NCI-H510A treated with DMSO at 0.1 percent for 48 hours (cell line): ENCODE data around the gene IFT27.
"Not testable (repeated sequence)": the region's sequence is repeated elsewhere in the genome, so short reads cannot be mapped to it uniquely, and the experiment has no call there.

ENCODE experiments used
- DNase-seq: peaks from one replicate; lab custom pipeline; 2025; lab: John Stamatoyannopoulos, UW

The IFT27 gene

DNA sequence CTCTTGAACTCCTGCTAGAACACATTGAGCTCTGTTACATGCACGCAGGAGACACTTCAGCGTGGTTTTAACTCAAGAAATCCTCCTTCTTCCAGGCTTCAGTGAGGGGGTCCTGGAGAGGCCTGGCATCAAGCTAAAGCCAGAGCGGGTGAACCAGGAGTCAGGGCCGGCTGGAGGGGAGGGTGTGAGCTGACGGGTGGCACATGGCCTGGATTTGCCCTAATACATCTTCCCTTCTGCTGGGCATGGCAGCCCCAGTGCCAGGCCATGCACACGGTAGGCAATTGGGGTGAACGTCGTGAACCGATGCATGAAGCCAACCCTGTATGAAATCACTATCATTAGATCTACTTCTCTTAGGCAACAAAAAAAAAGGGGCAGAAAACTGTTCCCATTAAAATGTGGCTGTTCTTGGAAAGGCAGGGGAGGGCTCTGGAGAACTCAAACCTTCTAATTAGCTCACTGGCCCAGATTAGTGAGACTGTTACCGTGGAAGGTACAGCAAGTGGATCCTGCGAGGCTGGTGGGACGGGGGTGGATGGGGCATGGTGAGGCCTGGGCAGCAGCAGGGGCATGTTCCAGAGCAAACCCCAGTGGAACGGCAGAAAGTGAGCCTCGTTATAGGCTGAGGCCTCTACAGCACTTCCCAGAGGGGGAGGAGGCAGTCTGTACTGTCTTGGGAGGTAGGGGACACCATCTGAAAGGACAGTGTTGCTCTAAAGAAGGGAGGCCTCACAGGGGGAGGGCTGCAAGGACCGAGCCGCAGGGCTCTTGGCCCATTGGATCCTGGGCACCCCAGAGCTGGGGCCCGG lies 10.6 kb downstream of the IFT27 start:
- DNase-seq, result no peak

DNA sequence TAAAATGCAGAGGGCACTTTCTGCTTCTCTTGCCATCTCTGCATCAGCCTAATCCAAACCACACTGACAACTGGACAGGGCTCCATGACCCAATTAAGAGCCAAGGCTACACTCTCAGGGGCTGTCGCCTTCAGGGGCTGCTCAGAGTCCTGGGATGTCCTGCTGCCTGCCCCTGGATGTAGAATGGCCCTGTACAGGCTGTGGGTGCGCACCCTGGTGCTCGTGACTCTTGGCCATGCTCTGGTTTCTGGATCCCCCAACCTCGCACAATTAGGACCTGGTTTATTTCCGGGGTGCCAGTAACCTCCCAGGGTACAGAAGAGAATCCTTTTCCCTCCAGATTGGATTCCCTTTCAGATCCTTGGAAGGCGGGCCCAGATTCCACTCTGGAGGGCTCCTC lies 11.3 kb downstream of the IFT27 start:
- no peak for DNase-seq

DNA sequence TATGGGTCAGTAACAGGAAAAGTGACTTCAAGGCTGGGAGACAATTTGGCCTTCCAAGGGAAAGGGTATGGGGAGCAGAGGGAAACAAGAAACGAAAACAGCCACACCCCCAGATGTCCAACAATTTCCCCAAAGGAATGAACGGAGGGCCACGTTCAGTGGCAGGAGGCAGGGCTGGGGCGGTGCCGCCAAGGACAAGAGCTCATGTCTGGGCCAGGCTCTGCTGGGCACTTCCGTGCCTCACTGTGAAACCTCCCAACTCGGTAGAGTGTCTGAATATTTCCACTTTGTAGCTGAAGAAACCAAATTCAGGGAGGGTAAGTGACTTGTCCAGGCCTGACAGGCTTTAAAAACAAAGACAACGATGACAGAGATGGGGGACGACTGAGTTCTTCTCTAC lies 11.9 kb downstream of the IFT27 start:
- no peak for DNase-seq

DNA sequence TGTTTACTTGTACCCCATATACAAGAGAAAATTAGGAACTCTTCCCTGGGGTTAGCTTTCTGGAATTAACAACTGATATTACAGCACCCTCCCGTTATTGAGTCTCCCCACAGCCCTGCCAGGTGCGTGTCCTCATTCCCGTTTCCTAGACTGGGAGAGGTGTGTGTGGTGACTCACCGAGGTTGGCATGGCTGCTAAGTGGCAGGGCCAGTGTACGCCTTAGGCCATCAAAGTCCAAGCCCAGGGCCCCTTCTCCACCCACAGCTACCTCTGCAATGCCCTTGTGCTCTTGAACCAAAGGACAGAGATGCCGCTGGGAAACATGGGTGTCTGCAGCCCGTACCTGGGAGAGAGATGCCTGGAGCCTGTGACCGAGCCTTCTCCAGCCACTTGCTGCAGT lies 12.3 kb downstream of the IFT27 start:
- no peak for DNase-seq

DNA sequence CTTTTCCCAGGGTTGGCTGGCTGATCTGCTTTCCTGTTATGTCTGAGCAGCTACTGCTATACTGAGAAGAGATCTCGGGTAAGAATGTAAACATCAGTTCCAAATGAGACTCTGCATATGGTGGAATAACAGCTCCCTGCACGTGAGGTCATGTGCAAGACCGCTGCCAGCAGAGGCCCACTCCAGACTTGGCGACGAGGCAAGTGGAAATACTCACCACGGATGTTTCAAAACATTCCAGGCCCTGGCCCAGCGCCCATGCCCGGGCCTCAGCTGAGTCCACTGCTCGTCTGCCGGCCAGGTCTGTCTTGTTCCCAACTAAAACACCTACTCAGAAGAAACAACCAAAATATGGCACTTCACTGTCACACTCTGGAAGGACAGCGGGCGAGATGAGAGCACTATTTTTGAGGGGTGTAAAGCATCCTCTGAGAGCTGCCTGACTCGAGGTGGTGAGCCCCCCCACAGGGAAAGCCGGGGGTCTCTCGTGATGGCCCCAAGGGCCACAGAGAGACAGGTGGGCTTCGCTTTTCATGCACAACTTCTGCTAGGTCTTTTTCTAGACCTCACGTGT lies 13.1 kb downstream of the IFT27 start:
- DNase-seq, result no peak

DNA sequence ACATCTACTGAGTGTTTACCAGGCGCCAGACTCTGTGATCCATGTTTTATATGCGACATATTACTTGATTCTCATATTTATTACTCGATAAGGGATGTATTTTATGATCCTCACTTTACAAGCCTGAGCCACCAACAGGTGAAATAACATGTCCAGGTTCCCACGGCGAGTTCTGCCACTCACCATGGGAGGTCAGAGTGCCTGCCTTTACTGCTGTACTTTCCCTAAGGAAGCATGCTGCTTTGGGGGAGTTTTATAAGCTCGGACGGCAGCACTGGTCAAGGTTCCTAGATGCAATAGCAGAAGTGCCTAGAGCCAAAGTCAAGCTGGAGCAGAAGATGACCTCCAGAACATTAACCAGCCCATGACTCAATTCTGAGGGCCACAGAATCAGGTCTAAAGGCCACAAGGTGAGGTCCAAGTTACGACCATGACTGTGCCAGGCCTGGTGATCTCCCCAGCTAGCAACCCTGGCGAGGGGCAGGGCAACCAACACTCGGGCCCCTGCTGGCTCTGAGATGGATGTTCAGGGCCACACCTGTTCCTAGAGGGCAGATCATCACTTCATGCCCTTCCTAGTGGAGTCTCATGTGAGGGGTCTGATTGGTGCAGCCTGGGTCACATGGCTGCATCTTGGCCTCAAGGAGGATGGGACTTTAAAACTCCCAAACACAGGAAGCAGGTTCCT lies 14.2 kb downstream of the IFT27 start:
- DNase-seq, result no peak

DNA sequence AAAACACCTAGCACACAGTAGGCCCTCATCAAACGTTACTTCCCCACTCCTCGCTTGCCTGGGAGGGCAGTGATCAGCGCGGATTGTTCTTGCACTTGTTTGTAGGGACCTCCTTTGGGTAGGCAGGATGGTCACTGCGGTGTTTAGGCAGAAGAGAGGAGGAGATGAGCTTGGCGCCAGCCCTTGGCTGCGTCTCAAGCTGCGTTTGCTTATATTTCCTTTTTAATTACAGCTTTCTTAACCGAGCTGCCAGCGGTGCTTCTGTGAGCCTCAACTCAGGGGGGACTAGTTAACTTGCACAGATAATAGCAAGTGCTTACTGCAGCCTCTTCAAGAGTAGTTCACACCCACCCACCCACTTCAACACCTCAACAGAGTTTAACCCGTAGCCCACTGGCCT lies 15.1 kb downstream of the IFT27 start:
- no peak for DNase-seq

DNA sequence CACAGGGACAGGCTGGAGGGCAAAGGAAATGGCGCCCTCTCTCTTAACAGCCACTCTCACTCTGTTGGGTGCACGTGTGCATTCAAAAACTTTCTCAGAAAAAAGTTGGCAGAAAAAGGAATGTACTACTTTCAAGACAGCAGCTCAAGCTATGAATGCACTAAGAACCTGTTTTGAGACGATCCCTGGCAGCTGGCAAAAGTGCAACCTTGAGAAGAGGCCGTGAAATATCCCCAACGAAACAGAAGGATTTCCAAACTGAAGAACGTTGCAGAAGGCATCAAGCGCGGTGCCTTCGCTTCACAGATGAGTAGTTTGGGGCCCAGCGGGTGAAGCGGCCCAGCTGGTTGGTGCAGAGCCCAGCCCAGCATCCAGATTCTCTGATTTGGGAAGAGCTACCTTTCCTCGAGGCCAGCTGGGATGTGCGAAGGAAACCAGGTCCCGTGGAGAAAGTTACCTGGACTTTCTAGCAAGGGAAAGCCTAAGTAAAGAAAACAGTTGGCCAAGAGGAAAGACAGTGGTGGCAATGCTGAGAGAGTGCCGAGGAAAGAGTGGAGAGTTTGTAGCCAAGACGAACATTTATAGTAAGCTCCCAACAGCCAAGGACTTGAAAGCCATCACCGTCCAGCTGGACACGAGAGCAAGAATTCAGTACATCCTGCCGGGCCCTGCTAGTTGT lies 16.3 kb downstream of the IFT27 start:
- no peak for DNase-seq

DNA sequence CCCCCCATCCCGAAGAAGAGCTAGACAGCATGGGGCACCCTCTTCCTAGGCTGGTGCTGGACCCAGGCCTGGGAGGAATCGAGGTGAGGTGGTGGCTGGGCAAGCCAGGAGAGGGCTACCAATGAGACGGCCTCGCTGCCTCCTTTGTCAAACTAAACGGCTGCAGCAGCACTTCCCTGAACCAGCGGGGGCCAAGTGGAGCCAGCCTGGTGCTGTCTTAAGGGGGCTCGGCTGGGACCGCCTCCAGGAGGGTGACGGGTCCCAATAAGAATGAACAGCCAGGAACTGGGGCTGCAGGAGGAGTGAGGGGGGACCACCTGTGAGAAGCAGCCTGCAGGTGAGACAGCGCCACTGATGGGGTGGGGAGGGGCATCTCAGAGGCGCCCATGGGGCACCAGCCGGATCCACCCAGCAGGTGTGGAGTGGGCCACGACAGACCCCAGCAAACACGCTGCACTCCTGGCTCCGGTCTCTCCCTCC lies 17.1 kb downstream of the IFT27 start:
- no peak for DNase-seq

DNA sequence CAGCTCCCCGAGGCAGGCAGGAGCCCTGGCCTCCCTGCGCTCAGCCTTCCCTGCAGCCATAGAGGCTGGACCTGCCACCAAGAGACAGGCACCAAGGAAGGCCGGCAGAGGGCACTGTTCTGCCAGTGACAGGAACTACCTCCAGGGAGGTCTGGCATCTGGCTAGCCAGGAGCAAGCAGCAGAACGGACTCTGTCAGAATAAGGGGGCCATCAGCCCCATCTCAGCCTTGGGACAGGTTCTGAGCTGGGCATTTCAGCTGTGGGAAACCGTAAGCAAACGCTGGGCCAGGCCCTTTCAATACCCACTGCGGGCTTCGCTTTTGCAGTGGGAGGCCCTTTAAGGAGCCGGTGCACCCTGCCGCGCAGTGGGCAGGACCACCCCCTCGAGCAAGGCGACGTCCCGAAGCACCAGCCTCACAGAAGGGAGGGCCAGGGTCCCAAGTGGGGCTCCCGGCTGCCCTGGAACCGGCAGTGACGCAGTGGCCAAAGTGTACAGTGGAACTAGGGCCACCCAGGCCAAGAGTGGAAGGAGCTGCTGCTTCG lies 18.2 kb downstream of the IFT27 start:
- DNase-seq, result peak; percentile 50

DNA sequence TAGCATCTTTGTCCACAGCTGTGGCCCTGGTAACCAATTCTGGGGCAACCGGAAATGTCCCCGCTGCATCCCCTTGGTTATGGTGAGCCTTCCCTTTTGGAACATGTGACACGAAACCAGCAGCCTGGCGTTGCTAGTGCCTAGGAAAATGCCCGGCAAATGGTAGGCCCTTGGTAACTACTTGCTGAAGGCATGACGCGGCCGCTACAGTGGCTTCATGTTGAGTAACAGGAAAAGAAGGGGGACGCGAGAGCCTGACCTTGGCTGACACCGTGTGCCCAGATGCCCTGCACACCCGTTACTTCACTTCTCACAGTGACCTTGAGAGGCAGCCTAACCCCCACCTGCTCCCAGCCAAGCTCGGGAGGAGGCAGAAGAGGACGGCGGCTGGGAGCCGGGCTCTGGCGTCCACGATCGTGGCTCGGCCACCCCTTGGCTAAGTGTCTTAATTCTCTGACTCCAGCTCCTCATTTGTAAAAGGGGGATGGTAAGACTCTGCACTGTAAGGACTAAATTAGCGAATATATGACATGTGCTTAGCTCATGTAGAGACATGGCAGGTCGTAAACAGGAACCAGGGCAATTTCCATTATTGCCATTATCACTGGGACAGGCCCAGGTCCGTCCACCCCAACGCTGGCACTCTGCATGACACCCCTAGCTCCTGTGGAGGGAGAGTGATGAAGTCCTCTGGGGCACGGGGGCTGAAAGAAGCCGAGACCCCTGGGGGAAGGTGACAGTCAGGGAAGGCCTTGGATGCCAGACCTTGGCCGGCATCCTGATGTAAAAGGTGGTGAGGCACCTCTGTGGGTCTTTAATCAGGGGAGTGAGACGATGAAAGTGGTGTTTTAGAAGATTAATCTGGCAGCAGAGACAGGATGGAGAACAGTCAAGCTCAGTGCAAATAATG lies 18.9 kb downstream of the IFT27 start:
- DNase-seq, result no peak

DNA sequence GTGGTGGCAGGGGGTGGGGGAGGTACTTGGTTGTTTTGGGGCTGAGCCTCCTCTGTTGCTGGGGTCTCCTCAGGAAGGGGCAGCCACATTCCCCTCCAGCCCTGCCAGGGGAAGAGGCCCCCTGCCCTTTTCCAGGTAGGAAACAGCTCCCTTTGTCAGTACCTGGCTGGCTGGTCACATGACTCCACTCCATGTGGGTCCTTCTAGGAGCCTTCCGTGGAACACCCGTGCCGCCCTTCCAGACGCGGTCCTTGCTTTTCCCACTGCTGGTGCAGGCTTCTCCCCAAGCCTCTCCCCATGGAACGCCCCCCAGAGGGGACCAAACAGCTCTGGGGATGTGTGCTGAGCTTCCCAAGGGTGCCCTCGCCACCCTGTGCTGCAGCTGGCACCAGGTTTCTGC lies 19.9 kb downstream of the IFT27 start:
- no peak for DNase-seq

DNA sequence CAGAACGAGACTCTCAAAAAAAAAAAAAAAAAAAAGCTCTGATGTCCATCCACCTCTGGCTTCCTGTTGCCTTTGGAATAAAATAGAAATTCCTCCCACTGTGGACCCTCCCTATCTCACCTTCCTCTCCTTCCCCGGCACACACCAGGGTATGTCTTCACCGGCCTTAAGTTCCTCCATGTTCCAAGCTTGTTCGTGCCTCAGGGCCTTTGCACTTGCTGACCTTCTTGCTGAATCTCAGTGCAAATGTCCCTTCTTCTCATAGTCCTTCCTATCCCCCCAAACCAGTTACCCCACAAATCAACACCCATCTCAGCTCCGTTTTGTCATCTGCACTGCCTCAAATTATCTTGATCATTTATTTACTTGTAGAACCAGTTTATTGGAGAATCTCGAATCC lies 20.6 kb downstream of the IFT27 start:
- no peak for DNase-seq

DNA sequence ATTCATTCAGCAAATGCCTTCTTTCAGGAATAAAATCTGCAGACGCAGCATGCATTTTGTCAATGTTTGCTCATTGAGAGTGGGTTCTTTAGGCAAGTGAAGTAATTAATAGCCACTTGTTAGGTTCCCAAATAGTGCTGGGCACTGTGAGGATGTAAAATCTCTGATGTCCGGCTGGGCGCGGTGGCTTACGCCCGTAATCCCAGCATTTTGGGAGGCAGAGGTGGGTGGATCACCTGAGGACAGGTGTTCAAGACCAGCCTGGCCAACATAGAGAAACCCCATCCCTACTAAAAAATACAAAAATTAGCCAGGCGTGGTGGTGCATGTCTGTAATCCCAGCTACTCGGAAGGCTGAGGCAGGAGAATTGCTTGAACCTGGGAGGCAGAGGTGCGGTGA lies 21.0 kb downstream of the IFT27 start:
- DNase-seq, result not testable (repeated sequence)

DNA sequence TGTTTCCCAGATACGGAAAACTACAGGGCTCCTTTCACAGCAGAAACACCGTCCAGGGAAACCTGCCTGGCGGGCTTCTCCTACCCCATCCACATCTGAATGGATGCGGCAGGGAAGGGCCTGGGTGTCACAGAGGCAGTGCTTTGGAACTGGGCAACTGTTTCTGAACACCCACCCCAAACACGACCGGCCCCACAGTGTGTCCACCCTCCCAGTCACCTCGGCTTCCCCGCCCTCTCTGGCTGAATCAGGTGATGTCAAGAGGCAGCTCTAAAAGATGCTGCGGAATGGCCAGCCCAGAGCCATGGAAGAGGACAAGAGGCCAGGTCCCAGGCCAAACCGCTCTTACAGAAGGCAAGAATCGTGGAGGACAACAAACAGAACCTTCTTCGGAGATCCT lies 22.0 kb downstream of the IFT27 start:
- DNase-seq, result no peak

DNA sequence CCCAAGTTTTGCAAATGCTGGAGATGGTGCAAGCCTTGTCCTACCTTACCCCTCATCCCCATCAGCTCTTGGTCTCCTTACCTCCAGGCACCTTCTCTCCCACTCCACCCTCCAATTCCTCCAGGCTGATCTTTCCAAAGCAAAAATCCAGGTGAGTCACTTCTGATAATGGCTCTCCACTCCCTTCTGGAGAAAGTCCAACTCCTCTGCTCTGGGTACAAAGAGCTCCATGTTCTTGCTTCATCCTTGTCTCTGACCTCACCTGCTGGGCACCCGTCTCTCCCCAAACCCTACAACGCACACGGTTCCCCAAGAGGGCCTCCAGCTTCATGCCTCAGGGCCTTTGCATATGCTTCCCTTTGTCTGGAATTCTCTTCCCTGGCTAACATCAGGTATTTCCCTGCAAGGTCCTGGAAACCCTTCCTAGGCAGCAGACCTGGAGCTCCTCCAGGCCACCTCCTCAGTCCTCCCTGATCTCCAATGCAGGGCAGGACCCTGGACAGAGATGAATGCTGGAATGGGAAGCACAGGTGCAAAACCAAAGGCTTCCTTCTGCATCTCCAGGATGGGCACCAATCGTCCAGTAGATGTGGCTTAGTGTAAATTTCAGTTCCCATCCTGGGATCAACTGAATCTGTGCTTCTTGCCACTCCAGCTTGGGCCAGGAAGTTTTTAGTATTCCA lies 22.7 kb downstream of the IFT27 start:
- DNase-seq, result no peak

DNA sequence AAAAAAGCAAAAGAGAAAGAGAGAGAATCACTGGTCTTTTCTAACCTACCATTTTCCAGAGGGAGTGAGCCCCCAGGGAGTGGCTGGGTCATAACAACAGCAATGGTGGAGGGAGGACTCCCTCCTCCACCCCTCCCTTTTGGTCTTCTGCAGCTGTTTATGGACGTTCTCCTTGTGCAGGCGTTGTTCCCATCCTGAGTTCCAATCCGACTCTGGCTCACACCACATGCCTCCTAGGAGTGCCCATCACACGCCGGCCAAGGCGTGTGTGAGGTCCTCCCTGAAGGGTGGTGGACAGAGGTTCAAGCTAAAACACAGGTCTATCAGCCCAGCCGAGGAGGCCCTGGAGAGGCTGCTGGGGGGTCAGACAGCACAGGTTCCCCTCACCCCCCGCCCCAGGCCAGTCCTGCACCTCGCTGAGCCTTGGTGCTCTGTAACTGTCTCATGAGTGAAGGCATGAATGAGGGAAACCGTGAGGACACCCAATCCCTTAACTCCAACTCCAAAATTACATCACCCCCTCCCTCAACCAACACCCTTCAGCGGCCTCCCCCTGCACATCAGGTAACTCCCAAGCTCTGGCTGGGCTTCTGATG lies 29.4 kb downstream of the IFT27 start:
- no peak for DNase-seq

DNA sequence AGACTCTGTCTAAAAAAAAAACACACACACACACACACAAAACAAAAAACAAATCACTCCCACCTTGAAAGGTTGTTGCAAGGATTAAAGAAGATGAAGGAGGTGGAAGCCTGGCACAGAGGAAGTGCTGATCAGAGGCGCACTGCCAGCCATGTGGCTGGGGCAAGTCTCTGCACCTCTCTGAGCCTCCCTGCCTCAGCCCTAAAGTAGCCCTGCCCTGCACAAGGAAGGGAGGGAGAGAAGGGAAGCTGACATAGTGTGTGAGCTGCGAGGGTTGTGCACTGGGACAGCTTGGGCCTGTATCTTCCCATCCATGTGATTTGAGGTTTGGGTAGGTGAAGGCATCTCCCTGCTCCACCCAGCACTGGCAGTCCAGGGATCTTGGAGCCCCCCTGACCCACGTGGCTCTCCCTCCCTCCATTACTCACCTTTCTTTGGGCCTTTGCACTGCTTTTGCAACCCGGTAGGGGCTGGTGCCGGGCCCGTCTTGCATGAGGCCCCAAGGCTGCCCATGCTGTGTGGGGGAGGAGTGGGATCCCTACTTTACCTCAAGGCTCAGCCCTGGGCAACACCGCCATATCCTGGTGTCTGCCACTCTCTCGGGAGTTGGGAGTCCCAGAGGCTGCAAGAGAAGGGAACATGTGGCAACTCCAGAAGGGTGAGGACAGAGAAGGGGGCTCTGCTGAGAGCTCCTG lies 30.5 kb downstream of the IFT27 start:
- DNase-seq, result no peak

DNA sequence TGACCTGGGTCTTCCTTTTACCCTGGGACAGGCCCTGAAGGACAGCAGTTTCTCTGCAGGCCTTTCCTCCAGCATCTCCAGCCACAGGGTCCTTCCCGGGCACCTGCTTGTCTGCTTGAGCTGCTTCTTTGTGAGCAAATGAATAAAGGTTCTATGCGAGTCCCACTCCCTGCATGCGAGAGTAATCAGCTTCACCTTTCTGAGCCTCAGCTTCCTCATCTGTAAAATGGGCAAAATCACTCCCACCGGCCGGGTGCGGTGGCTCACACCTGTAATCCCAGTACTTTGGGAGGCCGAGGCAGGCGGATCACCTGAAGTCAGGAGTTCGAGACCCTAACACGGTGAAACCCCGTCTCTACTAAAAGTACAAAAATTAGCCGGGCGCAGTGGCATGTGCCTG lies 31.1 kb downstream of the IFT27 start:
- DNase-seq, result no peak

DNA sequence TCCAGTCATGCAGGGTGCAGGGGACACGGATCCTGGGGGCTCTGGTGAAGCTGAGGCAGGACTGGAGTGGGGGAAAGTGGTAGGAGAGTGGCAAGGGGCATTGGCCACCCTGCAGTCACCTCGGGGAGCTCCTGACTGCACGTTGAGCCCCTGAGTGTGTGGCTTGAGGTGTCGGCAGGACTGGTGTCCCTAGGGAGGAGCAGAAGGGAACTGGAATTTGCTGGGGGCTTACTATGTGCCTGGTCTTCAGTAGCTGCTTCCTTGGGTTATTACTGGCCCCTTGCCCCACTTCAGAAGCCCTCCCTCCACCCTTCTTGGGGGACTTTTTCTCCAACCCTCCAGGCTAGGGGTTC lies 31.5 kb downstream of the IFT27 start:
- DNase-seq, result no peak
